Measurements from ENCODE around the gene UTS2. TPM values are rescaled to one million over a fixed set of nuclear protein-coding genes. Genes with fewer than 3 reads are reported as not detected.

UTS2 gene
- total RNA-seq, 1 experiment from 2014 or later, result 31.0 TPM

DNA sequence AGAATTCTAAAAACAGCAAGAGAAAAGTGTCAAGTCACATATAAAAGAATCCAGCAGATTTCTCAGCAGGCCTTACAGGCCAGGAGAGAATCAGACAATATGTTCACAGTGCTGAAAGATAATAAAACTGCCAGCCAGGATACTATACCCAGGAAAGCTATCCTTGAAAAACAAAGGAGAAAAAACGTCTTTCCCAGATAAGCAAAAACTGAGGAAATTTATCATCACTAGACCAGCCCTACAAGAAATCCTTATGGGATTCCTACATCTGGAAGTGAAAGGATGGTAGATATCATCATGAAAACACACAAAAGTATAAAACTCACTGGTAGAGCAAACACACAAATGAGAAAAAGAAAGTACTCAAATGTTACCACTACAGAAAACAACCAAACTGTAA lies 25.2 kb upstream of the UTS2 start:
- no peak overlapping the region for H3K4me3 ChIP-seq (ENCODE audit: low read depth, low read length, poor library complexity, severe bottlenecking)
- no peaks in the 10 kb centered on the region for H3K4me1 ChIP-seq (ENCODE audit: insufficient read depth, low read length, poor library complexity, severe bottlenecking)
- ChIA-PET POLR2A (ENCODE audit: low non-redundant PET) (no interaction called here), CTCF (no interaction called here)
- H3K27ac ChIP-seq (ENCODE audit: low read depth, low read length, poor library complexity, severe bottlenecking), result no peak overlapping the region
- no peaks in the 10 kb centered on the region for H3K9me3 ChIP-seq (ENCODE audit: low read depth, low read length, poor library complexity, severe bottlenecking)
- intact Hi-C loops (cut with micrococcal nuclease; ENCODE audit: unreplicated experiment), result no loop called here
- H3K36me3 ChIP-seq (ENCODE audit: insufficient read depth, low read length, poor library complexity, severe bottlenecking), result no peaks in the 10 kb centered on the region
- no peaks in the 10 kb centered on the region for H3K27me3 ChIP-seq (replicated peaks; ENCODE audit: insufficient read depth, low read depth, low read length, poor library complexity)
- TF ChIP-seq EZH2 (IDR thresholded peaks at IDR 0.05; ENCODE audit: borderline replicate concordance, low read depth, low read length, poor library complexity, severe bottlenecking), result no peak
- TF ChIP-seq, protein P1, sequence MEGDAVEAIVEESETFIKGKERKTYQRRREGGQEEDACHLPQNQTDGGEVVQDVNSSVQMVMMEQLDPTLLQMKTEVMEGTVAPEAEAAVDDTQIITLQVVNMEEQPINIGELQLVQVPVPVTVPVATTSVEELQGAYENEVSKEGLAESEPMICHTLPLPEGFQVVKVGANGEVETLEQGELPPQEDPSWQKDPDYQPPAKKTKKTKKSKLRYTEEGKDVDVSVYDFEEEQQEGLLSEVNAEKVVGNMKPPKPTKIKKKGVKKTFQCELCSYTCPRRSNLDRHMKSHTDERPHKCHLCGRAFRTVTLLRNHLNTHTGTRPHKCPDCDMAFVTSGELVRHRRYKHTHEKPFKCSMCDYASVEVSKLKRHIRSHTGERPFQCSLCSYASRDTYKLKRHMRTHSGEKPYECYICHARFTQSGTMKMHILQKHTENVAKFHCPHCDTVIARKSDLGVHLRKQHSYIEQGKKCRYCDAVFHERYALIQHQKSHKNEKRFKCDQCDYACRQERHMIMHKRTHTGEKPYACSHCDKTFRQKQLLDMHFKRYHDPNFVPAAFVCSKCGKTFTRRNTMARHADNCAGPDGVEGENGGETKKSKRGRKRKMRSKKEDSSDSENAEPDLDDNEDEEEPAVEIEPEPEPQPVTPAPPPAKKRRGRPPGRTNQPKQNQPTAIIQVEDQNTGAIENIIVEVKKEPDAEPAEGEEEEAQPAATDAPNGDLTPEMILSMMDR (conservative IDR thresholded peaks at IDR 0.05; ENCODE audit: low read depth, low read length), result no peak
- DNase-seq (ENCODE audit: low spot score), result no peak
- no TSS peak for BruUV-seq (replicated peaks)

DNA sequence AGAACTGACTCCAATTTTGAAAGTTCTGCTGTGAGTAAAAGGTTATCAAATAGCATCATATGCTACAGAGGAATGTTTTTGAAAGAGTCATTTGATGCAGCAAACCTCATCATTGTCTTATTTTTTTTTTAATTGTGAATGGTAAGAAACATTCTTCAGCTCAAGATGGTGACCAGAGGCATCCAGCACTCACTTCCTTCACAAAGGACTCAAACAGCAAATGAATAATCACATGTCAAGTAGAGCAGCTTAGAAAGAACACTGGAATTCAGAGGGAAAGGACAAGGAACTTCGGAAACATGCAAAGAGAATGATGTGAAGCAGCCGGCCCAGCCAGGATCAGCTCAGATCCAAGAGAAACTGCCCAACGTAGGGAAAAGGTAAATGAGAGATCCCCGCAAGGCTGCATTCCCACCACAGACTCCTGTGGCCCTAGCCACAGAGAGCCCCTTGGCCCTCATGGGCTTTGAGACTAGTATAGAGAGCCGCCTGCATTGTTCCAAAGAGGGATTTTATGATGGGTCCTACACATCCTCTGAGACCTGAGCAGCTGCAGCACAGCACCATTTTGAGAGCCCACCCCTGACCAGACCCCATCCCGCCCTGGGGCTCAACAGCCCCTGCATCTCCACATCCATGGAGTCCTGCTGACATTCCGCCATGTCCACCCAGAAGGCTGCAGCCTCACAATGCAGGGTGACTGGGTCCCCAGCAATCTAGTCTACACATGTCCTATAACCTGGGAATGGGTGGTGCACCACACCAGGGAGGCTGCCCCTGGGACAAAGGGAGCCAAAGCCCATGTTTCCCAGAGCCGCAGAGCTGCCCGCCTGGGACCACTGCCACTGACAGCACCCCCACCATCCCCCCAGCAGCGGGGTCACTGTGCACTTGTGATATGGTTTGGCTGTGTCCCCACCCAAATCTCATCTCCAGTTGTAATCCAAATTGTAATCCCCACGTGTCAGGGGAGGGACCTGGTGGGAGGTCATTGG lies 21.2 kb upstream of the UTS2 start:
- Histone ChIP-seq H3K27ac (ENCODE audit: low read depth, low read length, poor library complexity, severe bottlenecking) (no peak overlapping the region), H3K27me3 (replicated peaks; ENCODE audit: insufficient read depth, low read depth, low read length, poor library complexity) (no peaks in the 10 kb centered on the region), H3K4me3 (ENCODE audit: low read depth, low read length, poor library complexity, severe bottlenecking) (no peak overlapping the region), H3K4me1 (ENCODE audit: insufficient read depth, low read length, poor library complexity, severe bottlenecking) (no peaks in the 10 kb centered on the region), H3K9me3 (ENCODE audit: low read depth, low read length, poor library complexity, severe bottlenecking) (no peaks in the 10 kb centered on the region), H3K36me3 (ENCODE audit: insufficient read depth, low read length, poor library complexity, severe bottlenecking) (no peaks in the 10 kb centered on the region)
- TF ChIP-seq, protein P1 (conservative IDR thresholded peaks at IDR 0.05; ENCODE audit: low read depth, low read length), result no peak
- TF ChIP-seq EZH2 (IDR thresholded peaks at IDR 0.05; ENCODE audit: borderline replicate concordance, low read depth, low read length, poor library complexity, severe bottlenecking), result no peak
- CTCF ChIA-PET, result interaction anchor here (0.6 kb wide), 1 partner anchor 52 kb away, joined by 3 read pairs; no protein-coding TSS in a partner anchor
- intact Hi-C loops (cut with micrococcal nuclease; ENCODE audit: unreplicated experiment), result no loop called here
- DNase-seq (ENCODE audit: low spot score), result no peak
- BruUV-seq (replicated peaks), result no TSS peak
- POLR2A ChIA-PET (ENCODE audit: low non-redundant PET), result interaction anchor here (0.6 kb wide), 1 partner anchor 30 kb away, joined by 3 read pairs; no protein-coding TSS in a partner anchor

DNA sequence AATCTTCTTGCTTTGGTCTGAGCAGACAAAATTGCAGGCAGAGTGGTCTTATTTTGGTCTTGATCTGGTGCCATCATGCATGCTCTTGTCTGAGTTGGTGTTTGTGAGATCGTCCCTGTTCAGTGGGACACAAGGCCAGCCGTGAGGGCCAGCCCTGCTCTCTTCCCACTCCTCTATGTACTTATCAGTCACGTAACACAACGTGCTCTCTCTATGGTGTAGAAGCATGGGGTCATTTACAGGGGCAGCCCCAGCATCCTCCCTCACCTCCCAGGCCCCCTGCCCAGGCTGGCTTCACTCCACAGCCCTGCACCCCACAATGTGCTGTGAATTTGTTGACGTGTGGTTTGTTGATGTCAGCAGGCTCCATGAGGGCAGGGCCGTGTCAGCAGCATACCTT lies 18.3 kb upstream of the UTS2 start:
- Histone ChIP-seq H3K4me3 (ENCODE audit: low read depth, low read length, poor library complexity, severe bottlenecking) (no peak overlapping the region), H3K27me3 (replicated peaks; ENCODE audit: insufficient read depth, low read depth, low read length, poor library complexity) (no peaks in the 10 kb centered on the region), H3K9me3 (ENCODE audit: low read depth, low read length, poor library complexity, severe bottlenecking) (no peaks in the 10 kb centered on the region), H3K27ac (ENCODE audit: low read depth, low read length, poor library complexity, severe bottlenecking) (no peak overlapping the region), H3K4me1 (ENCODE audit: insufficient read depth, low read length, poor library complexity, severe bottlenecking) (no peaks in the 10 kb centered on the region), H3K36me3 (ENCODE audit: insufficient read depth, low read length, poor library complexity, severe bottlenecking) (no peaks in the 10 kb centered on the region)
- BruUV-seq (replicated peaks), result no TSS peak
- ChIA-PET POLR2A (ENCODE audit: low non-redundant PET) (no interaction called here), CTCF (no interaction called here)
- intact Hi-C loops (cut with micrococcal nuclease; ENCODE audit: unreplicated experiment), result no loop called here
- no peak for TF ChIP-seq EZH2 (IDR thresholded peaks at IDR 0.05; ENCODE audit: borderline replicate concordance, low read depth, low read length, poor library complexity, severe bottlenecking)
- TF ChIP-seq, protein P1 (conservative IDR thresholded peaks at IDR 0.05; ENCODE audit: low read depth, low read length), result no peak
- no peak for DNase-seq (ENCODE audit: low spot score)

All from A673 (cell line).